ENCODE measurements around the gene RBMS3.

- TF ChIP-seq CTCF (conservative IDR thresholded peaks at IDR 0.05; ENCODE audit: low read depth, low read length) (no peak), EZH2 (IDR thresholded peaks at IDR 0.05; ENCODE audit: borderline replicate concordance, low read depth, low read length, poor library complexity, severe bottlenecking) (no peak)
These were observed 39.0 kb upstream of the RBMS3 start for GRCh38 chr3:29241855-29242254.

Data from A673 (cell line).